Erythroblast (primary cell): ENCODE results near the gene TYW1B.
"Not testable (repeated sequence)": the region's sequence is repeated elsewhere in the genome, so short reads cannot be mapped to it uniquely, and the experiment has no call there.

Source experiments
- GATA1 ChIP-seq: IDR thresholded peaks from 2 replicates; pipeline ENCODE4 v1.6.1; 2011; ENCODE audit warnings: low read depth, mild to moderate bottlenecking, control low read depth, low read length, moderate library complexity
- POLR2A ChIP-seq: IDR thresholded peaks from 2 replicates; pipeline ENCODE4 v1.6.1; 2011; ENCODE audit warnings: mild to moderate bottlenecking, low read length

GRCh38 chr7:72609761-72610160 is 218.2 kb downstream of the TYW1B start:
- not testable (repeated sequence) for TF ChIP-seq POLR2A, GATA1
